Measurements from ENCODE around the gene SUSD4. TPM values are rescaled to one million over a fixed set of nuclear protein-coding genes. Genes with fewer than 3 reads are reported as not detected.

SUSD4 gene
- total and polyA plus RNA-seq, 2 donors (not counting 1 experiment from before 2014, with no cell fraction given): 0.33 TPM; not detected in 1

GRCh38 chr1:223203034-223203408 lies 161.0 kb downstream of the SUSD4 start:
- no peak overlapping the region for H3K9ac ChIP-seq (ENCODE audit: insufficient read depth, low read length)
- H2AFZ ChIP-seq (ENCODE audit: low read length): no peak overlapping the region
- no peak overlapping the region for H3K27ac ChIP-seq (ENCODE audit: insufficient read depth, low read length)
- no peaks in the 10 kb centered on the region for H3K36me3 ChIP-seq (ENCODE audit: control insufficient read depth, insufficient read depth, low read length)
- no peak for DNase-seq (ENCODE audit: low read depth in 2 of 2)
- peaks cover 3% of the 10 kb centered on the region for H3K27me3 ChIP-seq (ENCODE audit: control insufficient read depth, insufficient read depth, low read length)
- H3K4me1 ChIP-seq (ENCODE audit: control insufficient read depth, extremely low read depth, insufficient read depth, low read length): no peaks in the 10 kb centered on the region
- no peaks in the 10 kb centered on the region for H4K20me1 ChIP-seq (ENCODE audit: control insufficient read depth, extremely low read depth, insufficient read depth, low read length)
- TF ChIP-seq EZH2 (IDR thresholded peaks at IDR 0.05; ENCODE audit: low read length, missing control alignments) (no peak), CTCF (conservative IDR thresholded peaks at IDR 0.05 in 1 of 2, IDR thresholded peaks at IDR 0.05 in 1 of 2; ENCODE audit: low read depth in 1 of 2, low read length in 2 of 2) (no peak)
- H3K79me2 ChIP-seq (ENCODE audit: control insufficient read depth, insufficient read depth, low read length): no peaks in the 10 kb centered on the region
- H3K4me2 ChIP-seq (ENCODE audit: extremely low read depth, insufficient read depth, low read length): no peak overlapping the region
- H3K4me3 ChIP-seq (replicated peaks in 1 of 4; ENCODE audit: control extremely low read depth in 1 of 4, insufficient read depth in 1 of 4, low read depth in 3 of 4, low read length in 4 of 4): no peak overlapping the region
- no peaks in the 10 kb centered on the region for H3K9me3 ChIP-seq (ENCODE audit: control insufficient read depth, insufficient read depth, low read depth, low read length)

- H3K36me3 ChIP-seq (ENCODE audit: control insufficient read depth, insufficient read depth, low read length): no peaks in the 10 kb centered on the region
- TF ChIP-seq EZH2 (IDR thresholded peaks at IDR 0.05; ENCODE audit: low read length, missing control alignments) (no peak), CTCF (conservative IDR thresholded peaks at IDR 0.05 in 1 of 2, IDR thresholded peaks at IDR 0.05 in 1 of 2; ENCODE audit: low read depth in 1 of 2, low read length in 2 of 2) (no peak)
- H2AFZ ChIP-seq (ENCODE audit: low read length): no peak overlapping the region
- no peak overlapping the region for H3K9ac ChIP-seq (ENCODE audit: insufficient read depth, low read length)
- H4K20me1 ChIP-seq (ENCODE audit: control insufficient read depth, extremely low read depth, insufficient read depth, low read length): no peaks in the 10 kb centered on the region
- H3K4me2 ChIP-seq (ENCODE audit: extremely low read depth, insufficient read depth, low read length): no peak overlapping the region
- peaks cover 3% of the 10 kb centered on the region for H3K27me3 ChIP-seq (ENCODE audit: control insufficient read depth, insufficient read depth, low read length)
- H3K4me3 ChIP-seq (replicated peaks in 1 of 4; ENCODE audit: control extremely low read depth in 1 of 4, insufficient read depth in 1 of 4, low read depth in 3 of 4, low read length in 4 of 4): no peak overlapping the region
- H3K79me2 ChIP-seq (ENCODE audit: control insufficient read depth, insufficient read depth, low read length): no peaks in the 10 kb centered on the region
- no peak overlapping the region for H3K27ac ChIP-seq (ENCODE audit: insufficient read depth, low read length)
- DNase-seq (ENCODE audit: low read depth in 2 of 2): no peak
- no peaks in the 10 kb centered on the region for H3K9me3 ChIP-seq (ENCODE audit: control insufficient read depth, insufficient read depth, low read depth, low read length)
- H3K4me1 ChIP-seq (ENCODE audit: control insufficient read depth, extremely low read depth, insufficient read depth, low read length): no peaks in the 10 kb centered on the region
Measured at GRCh38 chr1:223202376-223203033, 161.5 kb downstream of the SUSD4 start.

- Histone ChIP-seq H3K27me3 (ENCODE audit: control insufficient read depth, insufficient read depth, low read length) (peaks cover 3% of the 10 kb centered on the region), H3K9ac (ENCODE audit: insufficient read depth, low read length) (no peak overlapping the region), H3K9me3 (ENCODE audit: control insufficient read depth, insufficient read depth, low read depth, low read length) (no peaks in the 10 kb centered on the region), H3K4me2 (ENCODE audit: extremely low read depth, insufficient read depth, low read length) (no peak overlapping the region), H4K20me1 (ENCODE audit: control insufficient read depth, extremely low read depth, insufficient read depth, low read length) (no peaks in the 10 kb centered on the region), H3K36me3 (ENCODE audit: control insufficient read depth, insufficient read depth, low read length) (no peaks in the 10 kb centered on the region), H3K4me3 (replicated peaks in 1 of 4; ENCODE audit: control extremely low read depth in 1 of 4, insufficient read depth in 1 of 4, low read depth in 3 of 4, low read length in 4 of 4) (no peak overlapping the region), H3K4me1 (ENCODE audit: control insufficient read depth, extremely low read depth, insufficient read depth, low read length) (no peaks in the 10 kb centered on the region), H3K79me2 (ENCODE audit: control insufficient read depth, insufficient read depth, low read length) (no peaks in the 10 kb centered on the region), H2AFZ (ENCODE audit: low read length) (no peak overlapping the region), H3K27ac (ENCODE audit: insufficient read depth, low read length) (no peak overlapping the region)
- no peak for TF ChIP-seq CTCF (conservative IDR thresholded peaks at IDR 0.05 in 1 of 2, IDR thresholded peaks at IDR 0.05 in 1 of 2; ENCODE audit: low read depth in 1 of 2, low read length in 2 of 2)
- no peak for TF ChIP-seq EZH2 (IDR thresholded peaks at IDR 0.05; ENCODE audit: low read length, missing control alignments)
- no peak for DNase-seq (ENCODE audit: low read depth in 2 of 2)
Measured at GRCh38 chr1:223201967-223202366, 162.0 kb downstream of the SUSD4 start.
